Neuron (in vitro differentiated cells): Measurements from ENCODE around the gene ETV6.

ENCODE experiments used
- H2AFZ ChIP-seq: one replicate; pipeline ENCODE4 v1.6.1; 2013; ENCODE audit warnings: low read depth, mild to moderate bottlenecking, inconsistent platforms, low read length, moderate library complexity
- H3K27me3 ChIP-seq: one replicate; pipeline ENCODE4 v1.6.1; 2013; ENCODE audit warnings: low read length; ENCODE audit not compliant: insufficient read depth
- H3K36me3 ChIP-seq: one replicate; pipeline ENCODE4 v1.6.1; 2013; ENCODE audit warnings: low read length; ENCODE audit not compliant: insufficient read depth
- H3K4me1 ChIP-seq: one replicate; pipeline ENCODE4 v1.6.1; 2013; ENCODE audit warnings: low read length; ENCODE audit not compliant: insufficient read depth
- H3K4me3 ChIP-seq: 2 replicates; pipeline ENCODE4 v1.5.1; 2013; ENCODE audit warnings: mild to moderate bottlenecking, low read length, moderate library complexity
- H3K9me3 ChIP-seq: one replicate; pipeline ENCODE4 v1.6.1; 2013; ENCODE audit warnings: low read length

Gene ETV6

DNA sequence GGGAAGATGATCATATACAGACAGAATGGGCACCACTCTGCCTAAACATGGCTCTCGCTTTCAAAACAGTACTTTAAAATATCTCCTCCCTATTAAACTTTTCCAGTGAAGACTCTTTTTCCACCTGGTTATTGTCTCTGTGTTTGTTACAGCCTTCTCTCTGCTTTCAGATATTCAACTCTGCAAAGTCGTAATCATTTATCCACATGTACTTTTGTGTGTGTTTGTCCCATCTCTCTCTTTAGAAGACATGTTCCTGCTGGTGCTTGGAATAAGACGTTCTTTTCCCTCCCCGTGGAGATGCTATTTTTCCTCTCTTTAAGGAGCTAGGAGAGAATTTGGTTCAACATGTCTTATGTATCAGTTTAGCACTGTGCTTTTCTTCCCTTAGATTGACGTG lies 45.1 kb downstream of the ETV6 start:
- Histone ChIP-seq H3K27me3 (no peaks in the 10 kb centered on the region), H3K36me3 (no peaks in the 10 kb centered on the region), H3K4me3 (no peak overlapping the region), H2AFZ (no peak overlapping the region), H3K4me1 (no peaks in the 10 kb centered on the region), H3K9me3 (no peaks in the 10 kb centered on the region)

DNA sequence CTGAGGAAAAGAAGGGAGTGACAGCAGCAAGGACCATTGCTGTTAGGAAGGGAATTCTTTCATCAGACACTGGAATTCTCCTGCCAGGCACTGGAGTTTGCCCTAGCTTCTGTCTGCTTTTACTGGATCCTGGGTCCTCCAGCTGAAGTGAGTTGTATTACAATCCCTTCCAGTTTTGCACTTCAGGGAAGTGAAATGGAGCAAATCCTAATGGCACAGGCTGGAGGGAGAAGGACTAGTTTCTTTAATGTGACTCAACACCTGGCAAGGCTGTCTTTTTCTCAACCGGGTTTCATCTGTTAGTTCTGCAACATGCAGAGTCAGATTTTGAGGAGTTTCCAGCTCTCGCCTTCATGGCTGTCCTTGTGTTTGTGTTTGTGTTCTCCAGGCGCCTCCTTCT lies 45.8 kb downstream of the ETV6 start:
- no peak overlapping the region for H3K4me3 ChIP-seq

GRCh38 chr12:11696084-11696483 lies 46.6 kb downstream of the ETV6 start:
- Histone ChIP-seq H2AFZ (no peak overlapping the region), H3K27me3 (no peaks in the 10 kb centered on the region), H3K9me3 (no peaks in the 10 kb centered on the region), H3K4me1 (peaks cover 4% of the 10 kb centered on the region), H3K36me3 (no peaks in the 10 kb centered on the region), H3K4me3 (no peak overlapping the region)

More for the DNA sequence above, 45.8 kb downstream of the ETV6 start:
- Histone ChIP-seq H3K9me3 (no peaks in the 10 kb centered on the region), H3K4me1 (no peaks in the 10 kb centered on the region), H3K36me3 (no peaks in the 10 kb centered on the region), H3K27me3 (no peaks in the 10 kb centered on the region), H2AFZ (no peak overlapping the region)

- Histone ChIP-seq H3K27me3 (no peaks in the 10 kb centered on the region), H3K4me1 (peaks cover 4% of the 10 kb centered on the region), H2AFZ (no peak overlapping the region), H3K36me3 (no peaks in the 10 kb centered on the region), H3K4me3 (no peak overlapping the region), H3K9me3 (no peaks in the 10 kb centered on the region)
These were observed 47.7 kb downstream of the ETV6 start for GRCh38 chr12:11697131-11697530.

GRCh38 chr12:11697670-11698387 lies 48.4 kb downstream of the ETV6 start:
- H3K4me3 ChIP-seq: no peak overlapping the region
- H3K27me3 ChIP-seq: no peaks in the 10 kb centered on the region
- peaks cover 4% of the 10 kb centered on the region for H3K4me1 ChIP-seq
- H3K9me3 ChIP-seq: no peaks in the 10 kb centered on the region
- no peak overlapping the region for H2AFZ ChIP-seq
- no peaks in the 10 kb centered on the region for H3K36me3 ChIP-seq

DNA sequence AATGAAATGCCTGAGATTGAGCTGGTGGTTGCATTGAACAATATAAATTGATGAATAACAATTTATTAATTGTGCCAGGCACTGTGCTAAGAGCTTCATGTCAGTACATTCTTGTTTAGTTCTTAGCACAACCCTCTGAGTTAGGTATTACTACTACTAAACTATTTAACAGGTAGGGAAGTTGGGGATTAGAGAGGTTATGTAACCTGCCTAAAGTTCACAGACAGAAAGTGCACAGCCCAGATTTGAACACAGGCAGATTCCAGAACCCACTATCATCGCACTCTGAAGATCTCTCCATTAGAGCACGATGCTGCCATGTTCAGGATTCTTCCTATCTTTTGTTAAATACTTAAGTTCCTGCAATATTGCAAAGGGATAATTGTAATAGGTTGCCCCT lies 49.3 kb downstream of the ETV6 start:
- Histone ChIP-seq H3K4me1 (peaks cover 4% of the 10 kb centered on the region), H3K27me3 (no peaks in the 10 kb centered on the region), H3K9me3 (no peaks in the 10 kb centered on the region), H3K36me3 (no peaks in the 10 kb centered on the region), H2AFZ (no peak overlapping the region), H3K4me3 (no peak overlapping the region)

DNA sequence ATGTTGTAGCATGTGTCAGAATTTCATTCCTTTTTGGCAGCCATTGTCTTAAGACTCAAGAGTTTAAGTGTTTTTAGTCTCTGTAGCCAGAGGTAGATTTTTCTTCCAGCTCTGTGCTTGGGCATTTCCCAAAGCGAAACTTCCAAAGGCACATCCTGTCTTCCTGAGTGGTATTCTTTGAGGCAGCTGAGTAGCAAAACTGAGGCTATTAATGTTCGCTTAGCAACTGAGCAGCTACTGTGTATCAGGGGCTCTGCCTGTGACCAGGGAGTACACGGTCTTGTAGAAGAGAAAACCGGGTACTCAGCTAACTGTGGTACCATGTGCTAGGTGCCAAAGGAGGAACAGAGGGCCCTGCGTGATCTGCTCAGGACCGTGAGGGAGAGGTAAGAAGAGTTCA lies 52.0 kb downstream of the ETV6 start:
- H3K36me3 ChIP-seq: no peaks in the 10 kb centered on the region
- peaks cover 10% of the 10 kb centered on the region for H3K4me1 ChIP-seq
- H3K27me3 ChIP-seq: no peaks in the 10 kb centered on the region
- no peak overlapping the region for H3K4me3 ChIP-seq
- H3K9me3 ChIP-seq: no peaks in the 10 kb centered on the region
- H2AFZ ChIP-seq: no peak overlapping the region

DNA sequence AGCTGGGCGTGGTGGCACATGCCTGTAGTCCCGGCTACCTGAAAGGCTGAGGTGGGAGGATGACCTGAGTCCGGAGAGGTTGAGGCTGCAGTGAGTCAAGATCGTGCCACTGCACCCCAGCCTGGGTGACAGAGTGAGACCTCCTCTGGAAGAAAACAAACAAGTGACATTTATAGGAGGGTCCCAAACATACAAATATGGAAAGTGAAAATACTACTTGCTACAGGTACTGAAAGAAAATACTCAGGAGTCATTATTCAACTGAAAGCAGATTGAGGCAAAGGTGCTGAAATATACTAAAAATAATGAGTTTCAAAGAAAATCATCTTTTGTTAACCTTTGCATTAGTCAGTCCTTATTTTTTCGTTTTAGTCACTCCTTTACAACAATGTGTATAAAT lies 53.5 kb downstream of the ETV6 start:
- Histone ChIP-seq H3K4me3 (no peak overlapping the region), H3K9me3 (no peaks in the 10 kb centered on the region), H2AFZ (no peak overlapping the region), H3K27me3 (no peaks in the 10 kb centered on the region), H3K4me1 (peaks cover 10% of the 10 kb centered on the region), H3K36me3 (no peaks in the 10 kb centered on the region)

DNA sequence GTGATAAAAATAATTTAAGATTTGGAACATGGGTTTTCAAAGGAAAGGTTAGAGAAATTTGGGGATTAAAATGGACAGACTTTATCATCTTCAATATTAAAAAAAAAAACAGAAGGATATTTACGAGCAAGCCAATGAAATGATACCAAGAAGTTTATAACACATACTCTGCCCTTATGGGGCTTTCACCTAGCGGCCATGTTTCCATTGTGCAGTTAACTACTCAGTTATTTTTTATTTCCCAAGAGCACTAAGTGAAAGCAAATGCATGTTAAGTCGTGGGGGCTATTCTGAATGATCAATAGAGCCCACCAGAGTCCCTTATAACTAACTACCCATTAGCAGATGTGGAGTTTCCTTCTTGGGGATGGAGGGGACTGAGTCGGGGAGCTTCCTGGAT lies 53.9 kb downstream of the ETV6 start:
- Histone ChIP-seq H3K4me3 (no peak overlapping the region), H3K36me3 (no peaks in the 10 kb centered on the region), H3K4me1 (peaks cover 10% of the 10 kb centered on the region), H3K9me3 (no peaks in the 10 kb centered on the region), H3K27me3 (no peaks in the 10 kb centered on the region), H2AFZ (no peak overlapping the region)

- Histone ChIP-seq H3K4me3 (no peak overlapping the region), H2AFZ (no peak overlapping the region), H3K27me3 (no peaks in the 10 kb centered on the region), H3K9me3 (no peaks in the 10 kb centered on the region), H3K4me1 (peaks cover 10% of the 10 kb centered on the region), H3K36me3 (no peaks in the 10 kb centered on the region)
These were observed 54.6 kb downstream of the ETV6 start for GRCh38 chr12:11704089-11704488.

DNA sequence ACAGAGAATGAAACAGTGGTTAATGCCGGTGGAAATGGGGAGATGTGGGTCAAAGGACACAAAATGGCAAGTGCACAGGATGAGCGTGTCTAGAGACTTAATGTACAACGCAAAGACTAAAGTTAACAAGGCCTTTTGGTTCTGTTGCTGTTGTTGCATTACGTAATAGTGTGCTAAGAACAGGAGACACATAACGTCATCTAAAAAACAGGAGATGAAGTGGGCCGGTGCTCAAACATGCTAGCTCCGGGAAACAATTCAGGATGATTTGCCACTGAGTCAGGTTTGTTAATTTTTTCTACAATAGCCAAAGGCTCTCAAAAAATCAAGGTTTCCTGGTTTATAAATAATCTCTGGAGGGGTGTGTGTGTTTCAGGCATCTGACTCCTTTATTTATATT lies 55.5 kb downstream of the ETV6 start:
- no peaks in the 10 kb centered on the region for H3K9me3 ChIP-seq
- no peaks in the 10 kb centered on the region for H3K36me3 ChIP-seq
- H3K4me3 ChIP-seq: no peak overlapping the region
- no peaks in the 10 kb centered on the region for H3K27me3 ChIP-seq
- H2AFZ ChIP-seq: no peak overlapping the region
- peaks cover 10% of the 10 kb centered on the region for H3K4me1 ChIP-seq

DNA sequence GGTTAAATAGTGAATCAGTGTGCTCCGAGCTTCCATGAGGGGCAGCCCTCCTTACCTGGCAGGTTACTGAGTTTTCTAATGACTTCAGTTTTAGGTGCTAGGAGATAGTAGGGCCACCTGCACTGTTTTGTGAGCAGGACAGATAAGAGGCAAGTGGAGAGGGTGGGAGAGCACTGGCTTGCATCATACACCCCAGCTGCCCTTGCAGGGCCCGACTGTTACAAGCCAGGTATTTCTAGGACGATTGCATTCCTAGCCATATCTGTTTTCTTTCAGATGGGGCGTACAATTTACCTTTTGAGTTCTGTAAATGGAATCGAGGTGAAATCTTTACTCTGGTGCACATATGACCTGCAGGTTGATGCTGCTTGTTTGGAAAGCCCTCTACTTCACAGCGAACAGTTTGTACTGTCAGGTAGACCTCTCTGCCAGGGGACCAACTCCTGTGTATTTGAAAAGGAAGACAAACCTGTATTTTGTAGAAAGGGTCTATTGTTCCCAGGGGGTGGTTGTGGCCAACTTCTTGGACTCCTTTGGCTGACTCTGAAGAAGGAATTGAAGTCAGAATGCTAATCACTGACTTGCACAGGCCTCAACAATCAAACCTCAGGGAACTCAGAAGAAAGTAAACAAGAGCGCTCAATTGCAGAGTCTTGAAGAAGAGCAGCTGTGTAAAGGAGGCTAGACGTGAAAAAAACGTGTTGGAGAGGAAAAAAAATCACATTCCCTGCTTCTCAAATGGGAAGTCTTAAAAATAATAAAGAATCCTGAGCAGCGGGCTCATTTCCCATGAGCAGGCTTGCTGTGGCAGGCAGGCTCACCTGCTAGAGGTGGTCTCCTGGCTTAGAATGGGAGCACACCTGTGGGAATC lies 57.3 kb downstream of the ETV6 start:
- Histone ChIP-seq H3K4me3 (no peak overlapping the region), H3K27me3 (no peaks in the 10 kb centered on the region), H2AFZ (no peak overlapping the region), H3K9me3 (no peaks in the 10 kb centered on the region), H3K36me3 (no peaks in the 10 kb centered on the region), H3K4me1 (peaks cover 6% of the 10 kb centered on the region)

DNA sequence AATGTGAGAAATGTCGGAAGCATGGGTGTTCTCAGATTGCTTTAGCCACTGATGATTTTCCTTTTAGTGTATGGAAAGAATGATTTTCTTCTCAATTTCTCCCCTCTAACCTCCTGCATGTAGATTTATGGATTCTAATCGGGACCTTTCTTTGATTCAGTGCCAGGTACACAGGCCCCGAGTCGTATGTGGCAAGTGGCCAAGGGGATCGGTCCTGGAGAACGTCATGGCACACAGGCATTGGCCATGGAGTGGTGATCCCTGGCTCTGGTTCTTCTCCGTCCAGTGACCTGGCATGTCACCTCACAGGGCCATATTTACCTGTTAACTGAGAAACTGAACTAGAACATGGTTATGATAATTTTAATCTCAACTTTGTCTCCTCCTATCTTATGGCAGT lies 58.1 kb downstream of the ETV6 start:
- Histone ChIP-seq H2AFZ (no peak overlapping the region), H3K9me3 (no peaks in the 10 kb centered on the region), H3K4me1 (peaks cover 6% of the 10 kb centered on the region), H3K4me3 (no peak overlapping the region), H3K27me3 (no peaks in the 10 kb centered on the region), H3K36me3 (no peaks in the 10 kb centered on the region)
